A549 (cell line): ENCODE data around the gene PCDH9. TPM values are rescaled to one million over a fixed set of nuclear protein-coding genes. Genes with fewer than 3 reads are reported as not detected.
A peak's percentile ranks its signal among the peaks of the same experiment; 100 is the strongest.

Experiments
- ATAC-seq, 2 experiments: fragments of 200-7000 bp in 1 of 2; fragments of >200 bp in 1 of 2; cut with Nextera tagmentation in 1 of 2; cut with Tn5 transposase in 1 of 2; 3 replicates each; pipeline versions ENCODE4 v1.8.0 to v1.9.1; 2018 to 2020; ENCODE audit warnings: mild to moderate bottlenecking in 1 of 2, moderate library complexity in 1 of 2
- CTCF ChIA-PET: fragments of 300-600 bp; sonication (Branson Sonifier 250); formaldehyde crosslinking; extraction: SDS; loops from one replicate; lab custom pipeline; 2021; ENCODE audit warnings: antibody characterized with exemption, inconsistent platforms; lab: Yijun Ruan, JAX
- POLR2A ChIA-PET: fragments of 350-600 bp; formaldehyde crosslinking; extraction: SDS; loops from one replicate; lab custom pipeline; 2021; ENCODE audit warnings: antibody characterized with exemption, inconsistent platforms; lab: Yijun Ruan, JAX
- DNase-seq, 2 experiments: peaks; one replicate each; pipeline versions ENCODE4 v3.0.0 to v3.0.0-alpha.2; 2011 to 2016; ENCODE audit warnings: low read depth in 1 of 2, low spot score in 1 of 2
- FAIRE-seq: peaks from 2 replicates; lab custom pipeline; 2011; peaks lifted over from hg19 to GRCh38; lab: Jason Lieb, UNC
- H3K27ac ChIP-seq, 2 experiments: fragments of >200 bp; sonication (Bioruptor Twin); formaldehyde crosslinking; 3 replicates each; pipeline ENCODE4 v1.5.1; 2016 to 2017
- H3K4me1 ChIP-seq: fragments of >200 bp; sonication (Bioruptor Twin); formaldehyde crosslinking; 3 replicates; pipeline ENCODE4 v1.6.1; 2016
- H3K4me2 ChIP-seq: fragments of >200 bp; sonication (Bioruptor Twin); formaldehyde crosslinking; 3 replicates; pipeline ENCODE4 v1.6.1; 2016
- H3K4me3 ChIP-seq: fragments of >200 bp; sonication (Bioruptor Twin); formaldehyde crosslinking; 3 replicates; pipeline ENCODE4 v1.5.1; 2016
- H3K9me3 ChIP-seq: fragments of >200 bp; sonication (Bioruptor Twin); formaldehyde crosslinking; 3 replicates; pipeline ENCODE4 v1.6.1; 2016
- BHLHE40 ChIP-seq: IDR thresholded peaks from 2 replicates; pipeline ENCODE4 v1.6.1; 2012; ENCODE audit warnings: low read depth, low read length, inconsistent platforms
- CBX2 ChIP-seq: fragments of 200-600 bp; sonication (generic); IDR thresholded peaks from 2 replicates; pipeline ENCODE4 v1.6.1; 2016; ENCODE audit warnings: low read depth, mild to moderate bottlenecking, borderline replicate concordance
- CBX8 ChIP-seq: fragments of 200-600 bp; sonication (generic); IDR thresholded peaks from 2 replicates; pipeline ENCODE4 v1.6.1; 2016
- CTCF ChIP-seq: fragments of >200 bp; sonication (Bioruptor Twin); formaldehyde crosslinking; IDR thresholded peaks from 3 replicates; pipeline ENCODE4 v1.5.1; 2016
- EP300 ChIP-seq, 2 experiments: fragments of >200 bp; sonication (Bioruptor Twin); formaldehyde crosslinking; IDR thresholded peaks; 2 replicates in 1 of 2; 3 replicates in 1 of 2; pipeline ENCODE4 v1.6.1; 2016 to 2017
- ESRRA ChIP-seq: fragments of 150-350 bp; IDR thresholded peaks from 2 replicates; pipeline ENCODE4 v1.6.1; 2014; ENCODE audit warnings: mild to moderate bottlenecking, low read length, borderline replicate concordance
- HES2 ChIP-seq: fragments of >200 bp; sonication (Bioruptor Twin); formaldehyde crosslinking; IDR thresholded peaks from 2 replicates; pipeline ENCODE4 v1.6.1; 2016
- KDM1A ChIP-seq: fragments of 200-600 bp; sonication (generic); IDR thresholded peaks from 2 replicates; pipeline ENCODE4 v1.6.1; 2016; ENCODE audit warnings: low read depth, mild to moderate bottlenecking
- MAX ChIP-seq: IDR thresholded peaks from 2 replicates; pipeline ENCODE4 v1.6.1; 2012
- MYC ChIP-seq: IDR thresholded peaks from 2 replicates; pipeline ENCODE4 v1.6.1; 2012; ENCODE audit warnings: mild to moderate bottlenecking, inconsistent platforms, low read length, improper control_type of control experiment, borderline replicate concordance
- POLR2A ChIP-seq: IDR thresholded peaks from 2 replicates; pipeline ENCODE4 v1.6.1; 2012; ENCODE audit warnings: mild to moderate bottlenecking, low read length
- RAD21 ChIP-seq, 2 experiments: fragments of >200 bp in 1 of 2; sonication (Bioruptor Twin) in 1 of 2; formaldehyde crosslinking in 1 of 2; IDR thresholded peaks in 1 of 2; conservative IDR thresholded peaks in 1 of 2; 2 replicates in 1 of 2; 3 replicates in 1 of 2; pipeline ENCODE4 v1.6.1; 2012 to 2018; ENCODE audit warnings: inconsistent platforms in 1 of 2
- REST ChIP-seq: fragments of 200-600 bp; sonication (generic); IDR thresholded peaks from 2 replicates; pipeline ENCODE4 v1.6.1; 2016; ENCODE audit warnings: antibody characterized with exemption, mild to moderate bottlenecking, moderate library complexity
- RNF2 ChIP-seq: fragments of 200-600 bp; sonication (generic); IDR thresholded peaks from 2 replicates; pipeline ENCODE4 v1.6.1; 2016; ENCODE audit warnings: low read depth, mild to moderate bottlenecking, antibody characterized with exemption, moderate library complexity, borderline replicate concordance
- SMC3 ChIP-seq: fragments of >200 bp; sonication (Bioruptor Twin); formaldehyde crosslinking; IDR thresholded peaks from 3 replicates; pipeline ENCODE4 v1.6.1; 2018; ENCODE audit warnings: inconsistent platforms
- TFCP2L1 ChIP-seq: fragments of 250-450 bp; sonication (Bioruptor Pico); IDR thresholded peaks from 2 replicates; pipeline ENCODE4 v1.5.0; 2021; ENCODE audit warnings: mild to moderate bottlenecking
- TP53 ChIP-seq: fragments of 250-450 bp; sonication (Bioruptor Pico); IDR thresholded peaks from 2 replicates; pipeline ENCODE4 v1.5.0; 2021; ENCODE audit warnings: mild to moderate bottlenecking, moderate library complexity
- ZC3H11A ChIP-seq: fragments of 450-650 bp; IDR thresholded peaks from 2 replicates; pipeline ENCODE4 v1.6.1; 2014; ENCODE audit warnings: antibody characterized with exemption, mild to moderate bottlenecking
- ZFP36 ChIP-seq: fragments of 450-650 bp; IDR thresholded peaks from 2 replicates; pipeline ENCODE4 v1.6.1; 2014; ENCODE audit warnings: borderline replicate concordance; ENCODE audit not compliant: partially characterized antibody
- WGBS: methylation state at CpG from one replicate; pipeline ENCODE4 v1.1.6; 2017; ENCODE audit errors: missing lambda C conversion rate; 5-methylcytosine and 5-hydroxymethylcytosine counted together
- polyA plus RNA-seq, 4 experiments: library from polyadenylated mRNA; depleted of rRNA in 3 of 4; stranded (reverse); fragments of >200 nt; fragmentation: RNase III in 1 of 4; extraction: RNeasy Plus Mini Kit Qiagen cat#74134 plus additional on column Dnase treatment in 1 of 4; gene quantifications; 2 replicates in 3 of 4; 3 replicates in 1 of 4; pipeline ENCODE4 v1.2.3, GENCODE V29; 2011 to 2017

Gene PCDH9
- polyA plus RNA-seq, 2 of the 4 experiments (the other 2 are of a cell fraction) = 16.0 to 29.5 TPM

GRCh38 chr13:66700117-66700601, 530.0 kb downstream of the PCDH9 start:
- no peaks in the 10 kb centered on the region for H3K9me3 ChIP-seq
- H3K27ac ChIP-seq = no peak overlapping the region
- no peak overlapping the region for H3K4me3 ChIP-seq
- no peak for DNase-seq
- no peak overlapping the region for H3K4me2 ChIP-seq
- 85% methylated on average over 8 of the region's 8 CpGs for WGBS
- POLR2A ChIA-PET = no interaction called here
- H3K4me1 ChIP-seq = no peaks in the 10 kb centered on the region
- ATAC-seq = no peak
- no peak for FAIRE-seq
- TF ChIP-seq EP300 (IDR thresholded peaks at IDR 0.05) = no peak
- CTCF ChIA-PET = no interaction called here

- Histone ChIP-seq H3K27ac (no peak overlapping the region), H3K4me3 (no peak overlapping the region), H3K4me2 (no peak overlapping the region), H3K9me3 (no peaks in the 10 kb centered on the region), H3K4me1 (peaks cover 17% of the 10 kb centered on the region)
- no peak for TF ChIP-seq TFCP2L1 (CRISPR knock-in tag)
- TF ChIP-seq ZFP36 = no peak
- no peak for TF ChIP-seq KDM1A
- TF ChIP-seq RNF2 = no peak
- no peak for TF ChIP-seq HES2
- TF ChIP-seq ZC3H11A = no peak
- TF ChIP-seq TP53 (CRISPR knock-in tag) = no peak
- TF ChIP-seq MAX = no peak
- no peak for TF ChIP-seq CBX8
- no peak for TF ChIP-seq CBX2
- ChIA-PET CTCF (no interaction called here), POLR2A (no interaction called here)
- DNase-seq (no peak), ATAC-seq (no peak), FAIRE-seq (no peak)
These were observed 536.5 kb downstream of the PCDH9 start for GRCh38 chr13:66693656-66694055.

- Histone ChIP-seq H3K27ac (no peak overlapping the region), H3K4me3 (no peak overlapping the region), H3K4me2 (no peak overlapping the region), H3K4me1 (peaks cover 17% of the 10 kb centered on the region), H3K9me3 (peaks cover 4% of the 10 kb centered on the region; the same call in 2 of the 3 replicates)
- POLR2A ChIA-PET = no interaction called here
- TF ChIP-seq ESRRA (no peak), BHLHE40 (no peak), MYC (no peak), CBX8 (no peak)
- 67% methylated on average over 3 of the region's 3 CpGs for WGBS
- FAIRE-seq = no peak
- no peak for DNase-seq
- CTCF ChIA-PET = interaction anchor here (1.2 kb wide), 1 partner anchor 303 kb away, joined by 3 read pairs; no protein-coding TSS in a partner anchor
- no peak for ATAC-seq
These were observed 539.0 kb downstream of the PCDH9 start for GRCh38 chr13:66691149-66691548.

- TF ChIP-seq RAD21 (conservative IDR thresholded peaks at IDR 0.05 in 1 of 2, IDR thresholded peaks at IDR 0.05 in 1 of 2) (peak; percentile 62 to 69), SMC3 (peak; percentile 60; the same call in 2 of the 3 replicates), POLR2A (no peak), REST (no peak), CTCF (peak; percentile 33; the same call in 2 of the 3 replicates)
- Histone ChIP-seq H3K9me3 (peaks cover 17% of the 10 kb centered on the region), H3K4me3 (no peak overlapping the region), H3K4me1 (peaks cover 17% of the 10 kb centered on the region), H3K4me2 (peak overlapping the region; percentile 52), H3K27ac (peak overlapping the region; percentile 32 to 37; a peak in 4 of 6 replicates)
- ATAC-seq = peak; percentile 62 to 81; a peak in 5 of 6 replicates
- ChIA-PET CTCF (interaction anchor here (0.8 to 1.7 kb wide), 10 partner anchors 20 to 553 kb away, joined by 3 to 9 read pairs (median 3); no protein-coding TSS in a partner anchor), POLR2A (no interaction called here)
- WGBS = 6% methylated on average over 4 of the region's 4 CpGs
- no peak for FAIRE-seq
- DNase-seq = peak in 1 of 2 experiments; percentile 50
These were observed 540.5 kb downstream of the PCDH9 start for GRCh38 chr13:66689628-66690027.
